GM18508 (cell line): Measurements from ENCODE around the gene CENPU.

Experiments
- ATAC-seq: cut with Tn5 transposase; IDR thresholded peaks from one replicate; pipeline ENCODE4 v1.9.1; 2021; ENCODE audit warnings: moderate number of reproducible peaks; ENCODE audit not compliant: insufficient read depth, unreplicated experiment

Gene CENPU

GRCh38 chr4:184715526-184715925 is 18.4 kb downstream of the CENPU start:
- no peak for ATAC-seq

- ATAC-seq = no peak
Measured at GRCh38 chr4:184713887-184714286, 20.0 kb downstream of the CENPU start.

- ATAC-seq = no peak
Measured at GRCh38 chr4:184712322-184712721, 21.6 kb downstream of the CENPU start.

GRCh38 chr4:184706453-184706852 is 27.4 kb downstream of the CENPU start:
- no peak for ATAC-seq

GRCh38 chr4:184705692-184706091 is 28.2 kb downstream of the CENPU start:
- ATAC-seq = no peak

- no peak for ATAC-seq
Measured at GRCh38 chr4:184702114-184702513, 31.8 kb downstream of the CENPU start.

- no peak for ATAC-seq
Measured at GRCh38 chr4:184699941-184700340, 34.0 kb downstream of the CENPU start.

- ATAC-seq = no peak
Measured at GRCh38 chr4:184697956-184698355, 35.9 kb downstream of the CENPU start.

GRCh38 chr4:184695178-184695896 is 38.6 kb downstream of the CENPU start:
- ATAC-seq = no peak

GRCh38 chr4:184694412-184694956 is 39.4 kb downstream of the CENPU start:
- no peak for ATAC-seq

- ATAC-seq = no peak
Measured at GRCh38 chr4:184693056-184693455, 40.8 kb downstream of the CENPU start.

- no peak for ATAC-seq
Measured at GRCh38 chr4:184689681-184690080, 44.2 kb downstream of the CENPU start.

- no peak for ATAC-seq
Measured at GRCh38 chr4:184688447-184688846, 45.4 kb downstream of the CENPU start.

- ATAC-seq = no peak
Measured at GRCh38 chr4:184688005-184688404, 45.9 kb downstream of the CENPU start.

GRCh38 chr4:184684491-184685189 is 49.3 kb downstream of the CENPU start:
- ATAC-seq = no peak

- no peak for ATAC-seq
Measured at GRCh38 chr4:184681916-184682315, 52.0 kb downstream of the CENPU start.

GRCh38 chr4:184680698-184681097 is 53.2 kb downstream of the CENPU start:
- ATAC-seq = no peak

- no peak for ATAC-seq
Measured at GRCh38 chr4:184675821-184676492, 57.9 kb downstream of the CENPU start.

GRCh38 chr4:184675018-184675417 is 58.9 kb downstream of the CENPU start:
- ATAC-seq = no peak

- no peak for ATAC-seq
Measured at GRCh38 chr4:184674011-184674410, 59.9 kb downstream of the CENPU start.

GRCh38 chr4:184672741-184673140 is 61.2 kb downstream of the CENPU start:
- no peak for ATAC-seq
